HG03139 (cell line): ENCODE data around the gene ZNF747.
"Not testable (repeated sequence)": the region's sequence is repeated elsewhere in the genome, so short reads cannot be mapped to it uniquely, and the experiment has no call there.

ENCODE experiments used
- ATAC-seq: cut with Tn5 transposase; IDR thresholded peaks from one replicate; pipeline ENCODE4 v1.9.1; 2021; ENCODE audit not compliant: unreplicated experiment

ZNF747 gene

GRCh38 chr16:30557957-30558788 lies 23.5 kb upstream of the ZNF747 start, which contains the start of gene ZNF764:
Gene ZNF764, minus strand, starts transcription at chr16:30558374. Its CDS starts 192 bp downstream, at chr16:30558182.
- peak; percentile 71 for ATAC-seq

GRCh38 chr16:30557707-30557956 lies 23.0 kb upstream of the ZNF747 start:
- ATAC-seq, result no peak

- ATAC-seq, result no peak
These were observed 21.4 kb upstream of the ZNF747 start for GRCh38 chr16:30556125-30556473.

- no peak for ATAC-seq
These were observed 20.9 kb upstream of the ZNF747 start for GRCh38 chr16:30555315-30556124.

- ATAC-seq, result no peak
These were observed 20.1 kb upstream of the ZNF747 start for GRCh38 chr16:30554557-30555314.

- ATAC-seq, result no peak
These were observed 18.8 kb upstream of the ZNF747 start for GRCh38 chr16:30553393-30553899.

GRCh38 chr16:30552956-30553355 lies 18.3 kb upstream of the ZNF747 start:
- ATAC-seq, result no peak

GRCh38 chr16:30551781-30552180 lies 17.1 kb upstream of the ZNF747 start:
- ATAC-seq, result no peak

GRCh38 chr16:30548416-30549253 lies 14.0 kb upstream of the ZNF747 start:
- no peak for ATAC-seq

- no peak for ATAC-seq
These were observed 11.5 kb upstream of the ZNF747 start for GRCh38 chr16:30546115-30546514.

GRCh38 chr16:30543067-30543466 lies 8.4 kb upstream of the ZNF747 start:
- no peak for ATAC-seq

GRCh38 chr16:30541502-30542329 lies 7.1 kb upstream of the ZNF747 start:
- ATAC-seq, result no peak

GRCh38 chr16:30540916-30541464 lies 6.3 kb upstream of the ZNF747 start:
- ATAC-seq, result not testable (repeated sequence)

GRCh38 chr16:30539986-30540526 lies 5.4 kb upstream of the ZNF747 start:
- ATAC-seq, result not testable (repeated sequence)

- no peak for ATAC-seq
These were observed 4.6 kb upstream of the ZNF747 start for GRCh38 chr16:30539000-30539964.

- not testable (repeated sequence) for ATAC-seq
These were observed 1.9 kb upstream of the ZNF747 start for GRCh38 chr16:30536391-30537024.

GRCh38 chr16:30535777-30536190 lies 1.1 kb upstream of the ZNF747 start:
- ATAC-seq, result no peak
